GM23338 (cell line): Measurements from ENCODE around the gene LILRB1. TPM values are rescaled to one million over a fixed set of nuclear protein-coding genes. Genes with fewer than 3 reads are reported as not detected.

Experiments
- microRNA-seq: library from miRNA; unstranded; fragments of <30 nt; microRNA quantifications from one replicate; pipeline ENCODE4, GENCODE V29; 2017
- polyA plus RNA-seq: library from polyadenylated mRNA; unstranded; fragments of >200 nt; fragmentation: Nextera tagmentation; extraction: Ambion mirVana; gene quantifications from 2 replicates; pipeline ENCODE4 v1.2.1, GENCODE V29; 2016
- small RNA-seq: library from RNA; depleted of rRNA; stranded (forward); fragments of <200 nt; gene quantifications from one replicate; pipeline ENCODE3, GENCODE V24; 2014; ENCODE audit warnings: low replicate concordance
- total RNA-seq: library from RNA; depleted of rRNA; stranded (reverse); fragments of >200 nt; shearing (Covaris generic); gene quantifications from 2 replicates; pipeline ENCODE4 v1.2.3, GENCODE V29; 2014; rRNA removed

LILRB1 gene
- total and polyA plus RNA-seq, 2 experiments from 2014 or later, result 0.14 TPM; not detected in 1

Small RNA genes lying within 50 kb of the gene (microRNA-seq; reads per million reads assigned to microRNA genes)
- not detected for gene MIR8061

Small RNA genes lying within 50 kb of the gene (small RNA-seq; reads per million reads assigned to genes)
- gene AC245036.3 (not detected), gene MIR8061 (not detected)

Other genes with a start within 250 kb of the LILRB1 start
- gene TTYH1, start 215.0 kb upstream of the LILRB1 start, total RNA-seq, result 31.8 and 40.8 TPM in 2 replicates
- gene TTYH1, start 215.0 kb upstream of the LILRB1 start, polyA plus RNA-seq, result 18.2 and 21.5 TPM in 2 replicates
- 45.6 and 74.3 TPM in 2 replicates for gene LENG8, start 181.3 kb upstream of the LILRB1 start, total RNA-seq
- 41.2 and 42.1 TPM in 2 replicates for gene LENG8, start 181.3 kb upstream of the LILRB1 start, polyA plus RNA-seq
- gene LENG9, start 166.7 kb upstream of the LILRB1 start, total RNA-seq, result 3.3 and 6.4 TPM in 2 replicates
- gene LENG9, start 166.7 kb upstream of the LILRB1 start, polyA plus RNA-seq, result 0.26 and 0.52 TPM in 2 replicates
- 0.35 and 3.4 TPM in 2 replicates for gene CDC42EP5, start 157.2 kb upstream of the LILRB1 start, total RNA-seq
- gene CDC42EP5, start 157.2 kb upstream of the LILRB1 start, polyA plus RNA-seq, result 1.4 and 2.3 TPM in 2 replicates
- gene LAIR2, start 127.7 kb upstream of the LILRB1 start, total RNA-seq, result not detected in 2 replicates
- not detected in 2 replicates for gene LAIR2, start 127.7 kb upstream of the LILRB1 start, polyA plus RNA-seq
- gene LILRA2, start 56.7 kb upstream of the LILRB1 start, total RNA-seq, result not detected in 2 replicates
- not detected in 2 replicates for gene LILRA2, start 56.7 kb upstream of the LILRB1 start, polyA plus RNA-seq
- gene LILRA1, start 36.9 kb upstream of the LILRB1 start, total RNA-seq, result not detected in 2 replicates
- gene LILRA1, start 36.9 kb upstream of the LILRB1 start, polyA plus RNA-seq, result not detected in 2 replicates
- not detected in 2 replicates for gene LILRB4, start 32.5 kb downstream of the LILRB1 start, total RNA-seq
- gene LILRB4, start 32.5 kb downstream of the LILRB1 start, polyA plus RNA-seq, result not detected in 2 replicates
- gene KIR3DL3, start 94.0 kb downstream of the LILRB1 start, total RNA-seq, result not detected in 2 replicates
- not detected in 2 replicates for gene KIR3DL3, start 94.0 kb downstream of the LILRB1 start, polyA plus RNA-seq
- not detected in 2 replicates for gene KIR2DL3, start 108.0 kb downstream of the LILRB1 start, total RNA-seq
- gene KIR2DL3, start 108.0 kb downstream of the LILRB1 start, polyA plus RNA-seq, result not detected in 2 replicates
- gene KIR2DL1, start 139.3 kb downstream of the LILRB1 start, total RNA-seq, result not detected in 2 replicates
- gene KIR2DL1, start 139.3 kb downstream of the LILRB1 start, polyA plus RNA-seq, result not detected in 2 replicates
- gene KIR2DL4, start 173.1 kb downstream of the LILRB1 start, total RNA-seq, result not detected in 2 replicates
- gene KIR2DL4, start 173.1 kb downstream of the LILRB1 start, polyA plus RNA-seq, result not detected in 2 replicates
- not detected in 2 replicates for gene KIR3DL1, start 186.0 kb downstream of the LILRB1 start, total RNA-seq
- gene KIR3DL1, start 186.0 kb downstream of the LILRB1 start, polyA plus RNA-seq, result not detected in 2 replicates
- not detected in 2 replicates for gene KIR2DS4, start 202.2 kb downstream of the LILRB1 start, total RNA-seq
- not detected in 2 replicates for gene KIR2DS4, start 202.2 kb downstream of the LILRB1 start, polyA plus RNA-seq
- gene KIR3DL2, start 220.0 kb downstream of the LILRB1 start, total RNA-seq, result not detected in 2 replicates
- not detected in 2 replicates for gene KIR3DL2, start 220.0 kb downstream of the LILRB1 start, polyA plus RNA-seq
- gene FCAR, start 243.8 kb downstream of the LILRB1 start, total RNA-seq, result not detected in 2 replicates
- gene FCAR, start 243.8 kb downstream of the LILRB1 start, polyA plus RNA-seq, result not detected in 2 replicates